Astrocyte (in vitro differentiated cells and primary cell): ENCODE data around the gene SPHK1.

ENCODE experiments used
- CTCF ChIP-seq: IDR thresholded peaks from 2 replicates; pipeline ENCODE4 v1.5.1; 2011; ENCODE audit warnings: low read depth, mild to moderate bottlenecking, inconsistent platforms, low read length, moderate library complexity; ENCODE audit not compliant: insufficient read depth
- EZH2 ChIP-seq: IDR thresholded peaks from 2 replicates; pipeline ENCODE4 v1.6.1; 2012; ENCODE audit warnings: mild to moderate bottlenecking, low read length, inconsistent platforms; ENCODE audit not compliant: insufficient read depth

- no peak for TF ChIP-seq CTCF
- no peak for TF ChIP-seq EZH2
Observed at GRCh38 chr17:76371656-76372628, 12.5 kb upstream of the SPHK1 start.
